Forelimb muscle (tissue), 1 donor: ENCODE measurements around the gene ALKBH5. TPM values are rescaled to one million over a fixed set of nuclear protein-coding genes. Genes with fewer than 3 reads are reported as not detected.

Experiments used
- DNase-seq: peaks from one replicate; pipeline ENCODE4 v3.0.0-alpha.2; 2013; ENCODE audit warnings: low read depth
- polyA plus RNA-seq: library from polyadenylated mRNA; unstranded; fragments of 120-200 nt; gene quantifications from one replicate; pipeline ENCODE4 v1.2.1, GENCODE V29; 2013; ENCODE audit not compliant: insufficient read length

ALKBH5 gene
- 62.8 TPM for polyA plus RNA-seq

DNA sequence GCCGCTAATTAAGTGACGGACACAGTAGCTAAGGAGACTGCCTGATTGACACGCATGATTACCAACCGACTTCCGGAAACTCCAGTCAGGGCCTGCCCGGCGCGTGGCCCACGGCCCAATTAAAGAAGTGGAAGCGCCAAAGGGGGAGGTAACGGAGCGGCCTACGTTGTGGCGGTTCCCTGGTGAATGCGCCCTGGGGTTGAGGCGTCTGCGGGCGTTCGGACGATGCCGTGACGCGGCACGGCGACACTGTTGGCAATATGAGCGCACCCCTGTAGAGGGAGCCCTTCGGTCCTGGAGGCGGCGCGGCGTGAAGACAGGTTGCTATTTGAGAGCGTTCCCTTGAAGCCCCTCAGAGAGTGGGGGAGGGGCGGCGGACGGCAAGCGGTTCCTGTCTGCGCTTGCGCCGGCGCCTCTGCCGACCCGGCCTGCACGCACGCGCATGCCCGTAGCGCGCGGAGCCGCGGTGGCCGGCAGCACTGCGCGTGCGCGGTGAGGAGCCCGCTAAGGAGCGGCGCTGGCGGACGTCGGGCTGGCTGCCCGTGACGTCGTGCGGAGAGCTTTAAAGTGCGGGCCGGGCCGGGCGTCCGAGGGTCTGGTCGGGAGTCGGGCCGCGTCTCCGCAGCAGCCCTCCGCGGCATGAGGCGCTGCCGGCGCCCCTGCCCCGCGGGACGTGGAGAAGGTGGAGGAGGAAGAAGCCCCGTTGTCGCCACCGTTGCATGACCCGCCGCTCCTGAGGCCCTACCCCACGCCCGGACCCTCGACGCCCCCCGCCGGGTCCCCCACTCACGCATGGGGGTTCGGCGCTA, at the start of gene ALKBH5:
Gene ALKBH5, plus strand, starts transcription at position 495 of the 809 bp plus-strand sequence. CDS start 416 bp downstream, outside the sequence.
- DNase-seq = peak; percentile 99

DNA sequence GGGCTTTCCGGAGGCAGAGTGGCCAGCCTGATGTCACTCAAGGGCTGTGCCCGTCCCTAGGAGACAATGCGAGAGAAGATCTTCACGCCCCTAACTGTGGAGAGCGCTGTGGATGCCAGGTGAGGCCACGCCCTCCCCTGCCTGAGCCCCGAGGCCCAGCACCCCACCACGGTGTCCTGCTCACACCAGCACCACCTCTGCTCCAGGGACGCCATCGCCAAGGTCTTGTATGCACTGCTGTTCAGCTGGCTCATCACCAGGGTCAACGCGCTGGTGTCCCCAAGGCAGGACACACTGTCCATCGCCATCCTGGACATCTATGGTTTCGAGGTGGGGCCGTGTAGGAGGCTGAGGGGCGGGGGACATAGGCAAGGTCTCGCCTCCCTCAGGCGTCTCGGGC, 47.3 kb upstream of the ALKBH5 start:
- DNase-seq = no peak

DNA sequence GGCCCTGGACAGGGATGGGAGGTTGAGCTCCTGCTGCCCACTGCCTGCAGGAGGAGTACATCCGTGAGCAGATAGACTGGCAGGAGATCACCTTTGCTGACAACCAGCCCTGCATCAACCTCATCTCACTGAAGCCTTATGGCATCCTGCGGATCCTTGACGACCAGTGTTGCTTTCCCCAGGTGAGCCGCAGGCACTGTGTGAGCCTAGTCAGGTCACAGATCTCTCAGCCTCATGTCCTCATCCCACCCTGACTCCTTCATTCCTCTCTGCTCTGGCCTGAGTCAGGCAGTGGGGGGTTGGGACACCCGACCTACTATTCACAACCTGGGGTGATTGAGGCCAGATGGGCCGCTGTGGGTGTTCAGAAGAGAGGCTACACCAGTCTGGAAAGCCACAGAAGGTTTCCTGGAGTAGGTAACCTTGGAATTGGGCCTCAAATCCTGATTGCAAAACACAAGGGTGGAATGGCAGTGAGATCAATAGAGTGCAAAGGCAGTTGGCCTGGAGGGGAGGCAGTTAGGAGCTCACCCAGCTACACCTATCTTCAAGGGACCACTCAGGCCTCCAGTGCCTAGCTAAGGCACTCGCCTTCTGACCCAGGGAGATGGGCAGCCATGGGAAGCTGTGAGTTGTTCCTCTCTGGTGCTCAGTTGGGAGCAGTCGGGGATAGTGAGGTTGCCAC, 45.4 kb upstream of the ALKBH5 start:
- DNase-seq = no peak

DNA sequence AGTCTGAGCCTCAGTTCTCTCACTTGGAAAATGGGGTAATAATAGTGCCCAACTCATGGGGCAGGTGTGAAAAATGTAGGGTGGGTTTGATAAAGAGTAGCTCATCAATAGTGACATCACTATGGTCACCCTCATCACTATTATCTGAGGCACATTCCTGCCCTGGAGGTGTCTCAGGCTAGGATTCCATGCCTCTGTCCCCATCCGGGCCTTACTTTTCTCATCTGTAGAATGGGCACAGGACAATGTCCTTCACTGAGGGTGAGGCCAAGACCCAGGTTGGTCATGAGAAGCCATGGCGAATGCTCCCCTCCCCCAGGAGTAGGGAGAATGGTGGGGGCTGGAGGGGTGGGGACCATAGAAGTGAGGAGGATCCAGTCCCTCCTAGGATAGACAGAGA, 44.5 kb upstream of the ALKBH5 start:
- no peak for DNase-seq

DNA sequence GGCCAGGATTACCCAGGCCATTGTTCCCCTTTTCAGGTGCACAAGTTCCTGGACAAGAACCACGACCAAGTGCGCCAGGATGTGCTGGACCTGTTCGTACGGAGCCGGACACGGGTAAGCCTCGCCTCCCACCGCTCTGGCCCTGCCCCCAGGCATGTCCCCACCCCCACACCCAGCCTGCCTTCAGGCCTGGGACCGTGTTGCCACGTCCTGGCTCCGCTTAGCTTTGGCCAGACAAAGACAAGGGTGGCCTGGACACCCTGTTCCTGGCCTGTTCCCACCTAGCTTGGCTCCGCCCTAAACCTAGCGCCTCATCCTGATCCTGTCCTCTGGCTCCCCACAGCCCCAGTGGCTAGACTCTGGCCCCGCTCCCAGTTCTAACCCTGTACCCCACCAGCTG, 44.1 kb upstream of the ALKBH5 start:
- no peak for DNase-seq

DNA sequence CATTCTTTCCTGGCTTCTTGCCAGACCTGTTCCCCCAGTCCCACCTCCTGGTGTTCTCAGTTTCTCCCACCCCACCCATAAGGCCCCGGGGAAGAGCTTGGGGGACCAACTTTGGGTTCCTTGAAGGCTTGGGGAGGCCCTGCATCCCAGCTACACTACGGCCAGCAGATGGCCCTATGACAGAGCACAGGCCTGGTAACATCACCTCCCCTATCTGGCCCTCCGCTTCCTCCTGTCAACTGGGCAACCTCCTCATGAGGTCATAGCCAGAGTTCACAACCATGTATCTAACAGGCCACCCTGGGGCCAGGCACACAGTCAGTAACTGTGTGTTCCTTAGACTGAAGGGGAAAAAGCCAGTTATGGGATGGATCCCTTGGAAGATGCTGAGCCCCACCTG, 43.7 kb upstream of the ALKBH5 start:
- DNase-seq = no peak

DNA sequence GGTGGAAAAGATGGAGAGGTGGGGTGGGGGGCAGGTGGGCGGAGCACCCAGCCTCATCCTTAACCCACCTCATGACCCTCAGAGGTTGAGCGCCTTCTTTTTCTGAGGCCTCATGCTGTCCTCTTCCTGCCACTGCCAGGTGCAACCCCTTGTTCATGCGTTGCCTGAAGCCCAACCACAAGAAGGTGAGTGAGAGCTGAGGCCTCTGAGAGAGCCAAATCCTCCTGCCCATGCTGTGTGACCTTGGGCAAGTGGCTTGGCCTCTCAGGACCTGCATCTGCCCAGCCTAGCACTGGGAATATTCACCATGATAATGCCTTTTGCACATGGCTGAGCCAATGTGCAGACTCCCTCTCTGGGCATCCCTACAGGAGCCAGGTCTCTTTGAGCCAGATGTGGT, 43.0 kb upstream of the ALKBH5 start:
- no peak for DNase-seq

DNA sequence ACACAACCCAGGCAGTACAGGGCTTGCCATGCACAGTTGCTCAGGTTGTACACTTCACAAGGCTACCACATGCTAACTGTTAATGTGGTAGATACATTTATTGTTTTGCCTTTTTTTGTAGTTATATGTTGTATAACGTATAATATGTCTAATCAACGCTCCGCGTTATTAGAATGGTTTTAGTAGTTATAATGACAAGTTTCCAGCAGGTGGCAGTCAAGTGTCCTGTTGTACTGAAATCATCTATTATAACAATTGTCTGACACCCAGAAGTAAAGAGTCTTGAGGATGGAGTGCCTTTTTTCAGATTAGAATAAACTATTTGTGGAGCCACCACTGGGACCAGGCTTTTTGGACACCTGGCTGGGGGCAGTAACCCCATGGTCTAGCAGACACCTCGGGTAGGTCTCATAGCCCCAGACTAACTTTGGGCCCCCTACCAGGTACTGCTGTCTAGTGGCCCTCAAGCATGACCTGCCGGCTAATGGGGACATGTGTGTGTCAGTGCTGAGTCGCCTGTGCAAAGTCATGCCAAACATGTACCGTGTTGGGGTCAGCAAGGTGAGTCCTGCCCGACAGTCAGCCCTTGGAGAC, 42.3 kb upstream of the ALKBH5 start:
- DNase-seq = peak; percentile 38

DNA sequence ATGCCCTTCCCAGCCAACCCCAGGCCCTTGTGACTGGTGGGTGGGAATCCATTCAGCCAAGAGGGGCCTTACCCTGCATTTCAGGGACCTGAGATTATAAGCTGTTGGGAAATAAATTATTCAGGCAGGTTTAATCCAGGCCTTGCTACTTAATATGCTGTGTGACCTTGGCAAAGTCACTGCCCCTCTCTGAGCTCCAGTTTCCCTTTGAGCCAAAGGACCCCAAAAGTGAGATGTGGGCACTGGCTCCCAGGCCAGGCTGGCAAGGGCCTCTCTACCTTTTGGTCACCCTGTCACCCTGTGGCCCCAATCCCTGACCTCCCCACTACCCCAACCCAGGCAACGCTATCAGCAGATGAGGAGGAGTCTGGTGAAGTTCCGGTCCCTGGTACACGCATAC, 41.2 kb upstream of the ALKBH5 start:
- DNase-seq = no peak

DNA sequence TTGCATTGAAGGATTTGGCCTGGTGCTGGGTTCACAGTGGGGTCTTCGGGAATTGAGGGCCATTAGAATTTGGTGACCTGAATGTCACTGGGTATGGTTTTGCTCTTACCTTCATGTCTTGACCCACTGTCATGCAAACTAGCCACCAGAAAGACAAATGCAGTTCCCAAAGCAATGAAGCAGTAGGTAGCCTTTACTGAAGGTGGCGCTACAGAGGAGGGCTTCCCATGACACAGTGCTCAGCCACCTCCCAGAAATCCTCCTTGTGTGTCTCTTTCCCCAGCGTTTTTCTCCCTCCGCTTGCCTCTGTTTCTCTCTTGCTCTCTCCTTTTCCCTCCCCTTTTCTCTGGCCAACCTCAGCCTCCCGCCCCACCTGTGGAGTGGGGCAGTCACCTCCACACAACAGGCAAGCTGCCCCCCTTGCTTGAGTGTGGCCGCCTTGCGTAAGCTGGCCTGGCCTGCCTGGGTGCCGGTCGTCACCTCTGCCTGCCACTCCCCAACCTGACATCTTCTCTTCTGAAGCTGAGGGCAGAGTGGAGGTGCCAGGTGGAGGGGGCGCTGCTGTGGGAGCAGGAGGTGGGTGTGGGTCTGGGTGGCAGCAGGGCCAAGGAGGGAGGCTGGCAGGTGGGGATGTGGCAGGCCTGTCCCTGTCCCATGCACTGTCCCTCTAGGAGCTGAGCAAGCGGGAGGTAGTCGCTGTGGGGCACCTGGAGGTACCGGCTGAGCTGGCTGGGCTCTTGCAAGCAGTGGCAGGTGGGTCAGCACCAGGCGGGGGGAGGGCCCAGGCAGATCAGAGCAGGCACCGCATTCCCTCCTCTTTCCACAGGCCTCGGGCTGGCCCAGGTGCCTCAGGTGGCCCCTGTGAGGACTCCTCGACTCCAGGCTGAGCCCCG, 40.3 kb upstream of the ALKBH5 start:
- DNase-seq = no peak

DNA sequence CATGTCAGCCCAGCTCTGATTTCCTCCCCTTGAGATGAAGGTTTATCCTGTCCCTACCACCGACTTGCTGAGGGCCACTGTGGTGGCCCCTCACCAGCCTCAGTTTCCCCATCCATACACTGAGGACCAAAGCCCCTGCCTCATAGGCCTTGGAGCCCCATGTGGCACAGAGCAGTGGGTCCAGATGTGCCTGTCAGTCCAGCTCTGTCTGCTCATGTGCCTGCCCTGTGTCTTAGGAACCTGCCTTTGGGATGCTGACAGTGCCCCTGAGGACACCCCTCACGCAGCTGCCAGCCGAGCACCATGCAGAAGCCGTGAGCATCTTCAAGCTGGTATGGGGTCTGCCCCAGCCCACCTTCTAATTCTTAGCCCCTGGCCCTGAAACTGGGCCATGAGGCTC, 39.4 kb upstream of the ALKBH5 start:
- DNase-seq = no peak

DNA sequence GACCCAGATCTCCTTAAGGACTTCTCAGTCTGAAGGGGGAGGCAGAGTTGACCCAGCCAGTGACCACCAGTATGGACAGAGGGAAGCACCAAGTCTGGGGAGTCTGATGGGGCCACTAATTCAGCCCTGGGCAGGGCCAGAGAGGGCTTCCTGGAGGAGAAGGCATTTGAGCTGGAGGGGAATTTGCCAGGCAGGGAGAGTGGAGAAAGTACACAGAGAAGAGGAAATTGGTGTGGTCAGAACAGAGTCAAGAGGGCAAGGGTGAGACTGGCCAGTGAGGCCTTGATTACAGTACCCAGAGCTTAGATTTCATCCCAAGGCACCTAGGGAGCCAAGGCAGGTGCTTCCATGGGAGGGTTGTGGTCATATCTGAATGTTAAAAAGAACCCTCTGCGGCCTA, 38.8 kb upstream of the ALKBH5 start:
- no peak for DNase-seq

DNA sequence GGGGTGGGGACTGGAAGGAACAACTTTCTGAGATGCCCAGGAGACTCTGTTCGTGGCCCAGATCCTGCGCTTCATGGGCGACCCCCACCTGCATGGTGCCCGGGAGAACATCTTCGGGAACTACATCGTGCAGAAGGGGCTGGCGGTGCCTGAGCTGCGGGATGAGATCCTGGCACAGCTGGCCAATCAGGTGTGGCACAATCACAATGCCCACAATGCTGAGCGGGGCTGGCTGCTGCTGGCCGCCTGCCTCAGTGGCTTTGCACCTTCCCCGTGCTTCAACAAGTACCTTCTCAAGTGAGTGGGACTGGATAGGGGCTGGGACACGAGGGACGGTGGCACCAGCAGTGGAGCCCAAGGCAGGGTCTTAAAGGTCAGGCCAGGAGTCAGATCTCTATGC, 37.8 kb upstream of the ALKBH5 start:
- DNase-seq = no peak

DNA sequence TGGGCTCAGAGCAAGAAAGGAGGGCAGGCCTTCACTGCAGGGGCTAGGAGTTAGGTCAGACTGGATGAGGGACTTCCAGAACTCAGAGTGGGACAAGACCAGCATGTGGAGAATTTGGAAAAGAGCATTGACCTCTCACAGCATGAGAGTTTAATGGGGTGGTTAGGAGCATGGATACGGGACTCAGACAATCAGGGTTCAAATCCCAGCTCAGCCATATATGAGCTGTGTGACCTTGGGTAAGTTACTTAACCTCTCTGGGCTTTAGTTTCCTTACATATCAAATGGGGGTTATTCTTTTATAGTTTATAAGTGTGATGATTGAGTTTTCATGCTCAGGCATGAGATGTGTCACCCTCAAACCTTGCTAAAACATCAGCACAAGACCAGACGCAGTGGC, 37.4 kb upstream of the ALKBH5 start:
- DNase-seq = no peak

DNA sequence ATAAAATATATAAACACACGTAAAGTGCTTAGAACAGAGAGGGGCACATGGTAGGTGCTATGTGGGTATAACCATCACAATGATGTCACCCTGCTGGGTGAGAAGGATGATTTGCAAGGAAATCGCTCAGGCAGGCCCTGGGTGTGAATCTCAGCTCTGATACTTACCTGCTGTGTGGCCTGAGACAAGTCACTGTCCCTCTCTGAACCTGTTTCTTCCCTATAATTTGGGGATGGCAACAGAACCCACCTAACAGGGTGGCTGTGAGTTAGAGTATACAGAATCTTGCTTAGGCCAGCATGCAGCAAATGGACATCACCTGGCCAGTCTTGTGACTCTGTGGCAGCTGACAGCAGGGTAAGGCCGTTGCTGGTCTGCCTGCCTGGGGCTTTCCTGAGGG, 36.6 kb upstream of the ALKBH5 start:
- no peak for DNase-seq

DNA sequence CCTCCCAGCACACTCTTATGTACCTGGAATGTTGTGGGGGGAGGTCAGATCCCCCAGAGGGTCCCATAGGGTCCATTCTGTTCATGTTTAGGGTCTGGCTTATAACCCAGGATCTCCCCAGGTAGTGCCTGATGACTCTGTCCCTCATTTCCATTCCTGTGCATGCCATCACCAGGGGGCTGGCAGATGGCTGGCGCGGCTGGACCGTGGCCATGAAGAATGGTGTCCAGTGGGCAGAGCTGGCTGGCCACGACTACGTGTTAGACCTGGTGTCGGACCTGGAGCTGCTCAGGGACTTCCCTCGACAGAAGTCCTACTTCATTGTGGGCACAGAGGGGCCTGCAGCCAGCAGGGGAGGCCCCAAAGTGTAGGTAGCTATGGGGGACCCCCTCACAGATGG, 35.0 kb upstream of the ALKBH5 start:
- no peak for DNase-seq

DNA sequence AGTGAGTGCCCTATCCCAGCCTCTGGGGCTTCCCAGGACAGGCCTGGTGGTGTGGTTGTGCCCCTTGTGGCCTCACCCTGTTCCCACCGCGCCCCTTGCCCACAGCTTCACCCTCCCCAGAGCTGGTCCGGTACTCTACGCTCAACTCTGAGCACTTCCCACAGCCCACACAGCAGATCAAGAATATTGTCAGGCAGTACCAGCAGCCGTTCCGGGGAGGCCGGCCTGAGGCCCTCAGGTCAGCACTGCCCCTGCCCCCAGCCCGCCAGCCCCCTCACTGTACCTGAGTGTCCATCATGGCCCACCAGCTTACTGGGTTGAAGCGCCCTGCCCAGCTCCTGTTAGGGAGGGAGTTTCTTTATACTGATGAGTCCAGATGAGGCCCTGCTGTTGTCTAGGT, 32.3 kb upstream of the ALKBH5 start:
- no peak for DNase-seq

DNA sequence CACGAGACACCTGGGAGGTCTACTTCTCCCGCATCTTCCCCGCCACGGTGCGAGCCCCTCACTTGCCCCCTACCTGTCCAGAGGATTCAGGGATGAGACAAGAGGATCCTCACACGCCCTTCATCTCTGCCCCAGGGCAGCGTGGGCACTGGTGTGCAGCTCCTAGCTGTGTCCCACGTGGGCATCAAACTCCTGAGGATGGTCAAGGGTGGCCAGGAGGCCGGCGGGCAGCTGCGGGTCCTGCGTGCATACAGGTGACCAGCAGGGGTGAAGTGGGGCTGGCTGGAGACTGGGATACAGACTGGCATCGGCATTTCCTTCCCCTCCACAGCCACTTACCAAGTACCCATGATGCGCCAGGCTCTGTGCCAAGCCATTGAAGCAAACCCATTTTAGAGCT, 28.4 kb upstream of the ALKBH5 start:
- no peak for DNase-seq

DNA sequence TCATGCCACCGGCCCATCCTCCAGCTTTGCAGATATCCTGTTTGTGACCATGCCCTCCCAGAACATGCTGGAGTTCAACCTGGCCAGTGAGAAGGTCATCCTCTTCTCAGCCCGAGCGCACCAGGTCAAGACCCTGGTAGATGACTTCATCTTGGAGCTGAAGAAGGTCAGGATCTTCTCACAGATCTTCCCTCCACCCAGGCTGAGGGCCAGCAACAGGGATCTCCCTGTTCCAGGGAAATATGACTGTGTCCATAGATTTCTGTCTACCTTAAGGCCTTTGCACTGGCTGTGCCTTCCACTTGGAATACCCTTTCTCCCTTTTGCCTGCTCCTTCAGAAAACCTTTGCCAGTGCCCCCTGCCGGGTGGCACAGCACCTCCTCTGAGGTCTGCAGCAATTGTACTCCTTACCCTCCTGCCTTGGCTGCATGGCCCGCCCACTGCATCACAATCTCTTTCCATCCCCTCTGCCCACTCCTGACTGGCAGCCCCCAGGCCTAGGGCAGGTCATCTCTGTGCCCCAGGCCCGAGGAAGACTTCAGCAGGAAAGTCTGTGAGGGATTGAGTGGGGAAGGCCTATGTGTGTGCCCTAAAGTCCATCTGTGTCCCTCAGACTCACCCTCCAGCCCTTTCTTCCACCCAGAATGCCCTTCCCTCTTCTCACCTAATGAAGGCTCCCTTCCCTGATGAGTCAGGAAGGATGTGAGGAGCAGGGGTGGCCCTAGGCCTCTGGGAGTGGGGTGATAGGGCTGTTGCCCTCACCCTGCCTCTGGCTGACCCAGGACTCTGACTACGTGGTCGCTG, 27.3 kb upstream of the ALKBH5 start:
- DNase-seq = no peak

DNA sequence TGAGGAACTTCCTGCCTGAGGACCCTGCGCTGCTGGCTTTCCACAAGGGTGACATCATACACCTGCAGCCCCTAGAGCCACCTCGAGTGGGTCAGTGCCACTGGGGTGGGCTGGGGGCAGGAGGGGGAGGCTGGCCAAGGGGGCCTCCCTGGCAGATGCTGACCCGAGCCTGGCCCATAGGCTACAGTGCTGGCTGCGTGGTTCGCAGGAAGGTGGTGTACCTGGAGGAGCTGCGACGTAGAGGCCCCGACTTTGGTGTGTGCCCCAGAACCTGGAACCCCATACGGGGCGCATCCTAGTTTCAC, 26.7 kb upstream of the ALKBH5 start:
- no peak for DNase-seq

DNA sequence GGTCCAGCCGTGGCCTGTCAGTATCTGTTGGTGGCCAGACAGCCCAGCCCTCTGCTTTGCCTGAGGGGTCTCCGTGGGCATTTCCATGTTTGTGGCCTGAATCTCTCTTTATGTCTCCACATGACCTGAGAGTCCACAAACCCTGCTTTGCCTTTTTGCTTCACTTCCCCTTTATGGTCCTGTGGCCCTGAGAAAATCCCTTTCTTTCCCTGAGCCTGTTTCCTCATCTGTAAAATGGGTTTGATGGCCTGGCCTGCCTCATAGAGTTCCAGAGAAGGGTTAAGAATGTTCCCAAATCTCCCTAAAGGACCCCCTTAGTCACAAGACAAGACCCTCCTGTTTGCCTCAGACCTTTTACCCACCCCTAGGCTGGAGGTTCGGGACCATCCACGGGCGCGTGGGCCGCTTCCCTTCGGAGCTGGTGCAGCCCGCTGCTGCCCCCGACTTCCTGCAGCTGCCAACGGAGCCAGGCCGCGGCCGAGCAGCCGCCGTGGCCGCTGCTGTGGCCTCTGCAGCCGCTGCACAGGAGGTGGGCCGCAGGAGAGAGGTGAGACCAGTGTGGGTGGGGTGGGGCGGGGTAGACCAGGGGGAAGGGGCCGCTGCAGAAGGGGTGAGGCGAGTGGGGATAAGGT, 26.2 kb upstream of the ALKBH5 start:
- DNase-seq = no peak
